Pons (tissue), 1 donor: Measurements from ENCODE around the gene NEMP2.

Source experiments
- DNase-seq: peaks from one replicate; pipeline ENCODE4 v3.0.0-alpha.2; 2016; ENCODE audit warnings: low spot score

Gene NEMP2, protein sequence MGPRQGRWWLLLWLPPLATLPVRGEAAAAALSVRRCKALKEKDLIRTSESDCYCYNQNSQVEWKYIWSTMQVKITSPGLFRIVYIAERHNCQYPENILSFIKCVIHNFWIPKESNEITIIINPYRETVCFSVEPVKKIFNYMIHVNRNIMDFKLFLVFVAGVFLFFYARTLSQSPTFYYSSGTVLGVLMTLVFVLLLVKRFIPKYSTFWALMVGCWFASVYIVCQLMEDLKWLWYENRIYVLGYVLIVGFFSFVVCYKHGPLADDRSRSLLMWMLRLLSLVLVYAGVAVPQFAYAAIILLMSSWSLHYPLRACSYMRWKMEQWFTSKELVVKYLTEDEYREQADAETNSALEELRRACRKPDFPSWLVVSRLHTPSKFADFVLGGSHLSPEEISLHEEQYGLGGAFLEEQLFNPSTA

GRCh38 chr2:190534310-190535120 lies at the start of gene NEMP2:
TSS of gene NEMP2 (minus strand) at chr2:190534722. CDS start at chr2:190534655, 67 bp downstream.
- DNase-seq, result peak; percentile 49

- no peak for DNase-seq
Observed at GRCh38 chr2:190583507-190584337, 49.2 kb upstream of the NEMP2 start.

GRCh38 chr2:190582736-190583506 lies 48.4 kb upstream of the NEMP2 start:
- DNase-seq, result peak; percentile 79

GRCh38 chr2:190582019-190582418 lies 47.5 kb upstream of the NEMP2 start:
- peak; percentile 61 for DNase-seq

- no peak for DNase-seq
Observed at GRCh38 chr2:190579915-190580846, 45.7 kb upstream of the NEMP2 start.

- DNase-seq, result peak; percentile 28
Observed at GRCh38 chr2:190579058-190579410, 44.5 kb upstream of the NEMP2 start.

DNA sequence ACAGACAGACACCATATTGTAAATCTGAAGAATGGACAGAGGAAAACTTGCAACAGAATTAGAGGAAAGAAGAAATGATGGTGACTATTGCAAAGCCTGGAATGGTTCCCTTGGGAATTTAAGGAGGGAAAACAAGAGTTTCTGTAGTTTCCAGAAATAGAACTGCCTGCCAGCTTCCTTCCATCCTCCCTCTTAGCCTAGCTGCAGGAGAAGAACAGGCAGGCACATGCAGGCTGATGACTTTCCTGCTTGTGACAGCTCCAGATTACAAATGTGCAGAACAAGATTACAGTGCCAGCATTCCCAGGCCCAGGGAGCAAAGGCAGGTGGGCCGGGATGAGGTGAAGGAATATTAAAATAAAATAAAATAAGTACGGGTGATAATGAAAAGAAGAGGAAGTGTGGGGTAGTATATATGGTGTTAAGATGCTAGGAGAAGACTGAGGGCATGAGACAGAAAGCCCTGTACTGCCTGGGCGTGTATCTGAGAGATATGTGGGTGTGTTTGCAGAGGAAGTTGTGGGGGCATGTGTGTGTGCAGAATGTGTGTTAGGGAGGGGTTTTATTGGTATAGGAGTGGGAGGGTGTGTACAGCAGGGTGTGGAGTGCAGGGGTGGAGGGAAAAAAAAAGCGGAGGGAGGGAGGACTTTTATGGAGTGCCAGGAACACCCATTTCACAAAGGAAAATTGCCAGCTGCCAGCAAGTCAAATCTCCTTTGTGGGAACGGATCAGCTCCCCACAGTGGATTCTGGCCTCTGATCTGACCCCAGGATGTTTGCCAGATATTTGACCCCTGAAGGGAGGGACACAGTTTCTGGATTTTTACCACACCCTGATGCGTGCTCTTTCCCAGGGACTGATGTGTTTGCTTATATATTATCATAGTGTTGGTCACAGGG lies 43.9 kb upstream of the NEMP2 start:
- DNase-seq, result peak; percentile 28

- DNase-seq, result no peak
Observed at GRCh38 chr2:190576573-190576972, 42.1 kb upstream of the NEMP2 start.

DNA sequence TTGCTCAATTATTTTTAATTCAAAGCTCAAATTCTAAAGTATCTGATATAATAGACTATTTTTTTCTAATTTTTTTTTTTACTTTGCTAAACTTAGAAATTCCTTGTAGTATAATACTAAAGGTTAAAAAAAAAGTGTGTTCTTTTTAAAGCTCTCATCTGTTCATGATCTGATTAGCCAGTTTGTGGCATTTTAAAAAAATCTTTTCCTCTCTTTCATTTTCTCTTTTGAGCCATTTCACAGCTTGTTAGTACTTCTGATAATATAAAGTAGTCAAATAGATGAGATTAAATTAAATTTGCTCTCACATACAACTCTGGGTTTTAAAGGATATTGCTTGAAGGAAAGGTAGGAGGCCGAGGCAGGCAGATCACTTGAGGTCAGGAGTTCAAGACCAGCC lies 40.7 kb upstream of the NEMP2 start:
- DNase-seq, result no peak

DNA sequence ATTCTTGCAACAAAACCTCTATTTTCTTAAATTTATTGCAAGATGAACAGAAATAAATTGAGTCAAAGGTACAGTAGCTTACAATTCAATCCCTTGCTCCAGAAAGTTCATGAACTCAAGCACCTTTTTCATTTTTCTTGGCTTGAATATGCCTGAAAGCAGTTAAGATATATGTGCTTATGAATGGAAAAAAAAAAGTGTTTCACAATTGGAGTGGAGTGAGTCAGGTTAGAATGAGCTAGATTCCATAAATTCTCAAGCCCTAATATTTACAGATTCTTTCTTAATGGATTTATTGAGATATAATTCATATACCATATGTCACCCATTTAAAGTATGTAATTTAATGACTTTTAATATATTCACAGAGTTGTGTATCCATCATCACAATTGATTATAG lies 39.6 kb upstream of the NEMP2 start:
- DNase-seq, result no peak

DNA sequence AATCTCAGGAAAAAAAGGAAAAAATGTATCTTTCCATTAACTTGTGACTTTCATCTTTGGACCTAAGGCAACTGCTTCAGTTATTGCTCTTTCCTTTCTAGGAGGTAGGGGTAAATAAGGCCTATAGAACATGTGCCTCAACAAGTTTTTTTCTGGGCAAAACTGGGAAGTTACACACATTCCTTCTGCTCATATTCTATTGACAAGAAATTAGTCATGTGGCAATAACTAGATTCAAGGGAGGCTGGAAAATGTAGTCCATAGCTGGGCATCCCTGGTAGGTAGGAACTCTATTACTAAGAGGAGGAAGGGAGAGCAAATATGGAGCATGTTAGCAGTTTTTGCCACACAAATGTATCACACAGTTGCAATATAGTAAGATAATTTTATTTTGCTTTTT lies 37.7 kb upstream of the NEMP2 start:
- no peak for DNase-seq

DNA sequence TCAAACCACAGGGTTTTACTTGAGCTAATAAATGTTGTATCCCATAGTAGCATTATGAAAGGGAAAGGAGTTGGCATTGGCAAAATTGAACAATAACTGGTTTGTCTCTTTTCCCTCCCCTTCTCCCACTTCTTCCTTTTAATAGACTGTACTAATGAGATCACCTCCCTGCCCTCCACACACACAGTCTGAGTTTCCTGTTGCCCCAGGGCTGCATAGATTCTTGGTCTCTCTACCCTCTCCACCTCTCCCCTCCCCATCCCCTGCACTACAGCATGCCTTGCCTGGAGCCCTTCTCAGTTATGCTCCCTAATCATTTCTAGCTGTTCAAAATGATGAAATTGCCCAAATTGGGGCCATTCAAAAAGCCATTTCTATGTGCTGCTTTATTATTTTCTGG lies 37.2 kb upstream of the NEMP2 start:
- DNase-seq, result no peak

GRCh38 chr2:190570871-190571270 lies 36.3 kb upstream of the NEMP2 start:
- no peak for DNase-seq

GRCh38 chr2:190569994-190570755 lies 35.7 kb upstream of the NEMP2 start:
- no peak for DNase-seq

DNA sequence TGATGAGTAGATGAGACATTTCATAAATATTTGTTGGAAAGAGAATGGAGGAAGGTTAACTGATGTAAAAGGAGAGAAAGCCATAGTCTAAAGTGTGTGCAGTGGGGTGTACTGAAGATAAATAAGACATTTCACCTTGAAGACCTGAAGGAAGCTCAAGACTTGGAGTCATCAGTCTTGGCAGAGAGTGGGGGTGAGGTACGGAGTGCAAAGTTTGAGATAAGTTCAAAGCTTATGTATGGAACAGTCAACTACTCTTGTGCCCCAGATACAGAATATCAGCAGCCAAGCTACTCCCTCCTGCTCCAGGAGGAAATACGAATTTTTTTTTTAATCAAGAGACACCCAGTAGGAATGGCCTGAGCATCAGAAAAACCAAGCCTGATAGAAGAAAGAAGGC lies 30.3 kb upstream of the NEMP2 start:
- no peak for DNase-seq

GRCh38 chr2:190563646-190564045 lies 29.1 kb upstream of the NEMP2 start:
- DNase-seq, result no peak

- no peak for DNase-seq
Observed at GRCh38 chr2:190563109-190563508, 28.6 kb upstream of the NEMP2 start.

DNA sequence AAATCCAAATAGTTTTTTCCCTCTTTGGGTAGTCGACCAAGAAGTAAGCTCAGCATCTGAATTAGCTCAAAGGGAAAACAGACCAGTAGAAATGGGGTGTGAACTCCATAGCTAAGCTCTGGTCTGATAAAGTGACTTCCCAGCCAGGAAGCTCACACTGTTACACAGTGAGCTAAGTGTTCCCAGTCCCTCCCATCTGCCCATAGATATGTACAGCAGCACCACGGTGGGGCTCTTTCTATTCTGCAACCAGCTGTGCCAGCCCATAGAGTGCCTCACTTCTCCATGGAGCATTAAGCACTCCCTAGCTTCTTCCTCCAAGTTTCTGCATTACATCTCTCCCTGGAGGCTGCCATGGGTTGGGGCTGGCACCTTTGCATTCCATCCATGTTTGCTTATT lies 27.6 kb upstream of the NEMP2 start:
- DNase-seq, result peak; percentile 26

DNA sequence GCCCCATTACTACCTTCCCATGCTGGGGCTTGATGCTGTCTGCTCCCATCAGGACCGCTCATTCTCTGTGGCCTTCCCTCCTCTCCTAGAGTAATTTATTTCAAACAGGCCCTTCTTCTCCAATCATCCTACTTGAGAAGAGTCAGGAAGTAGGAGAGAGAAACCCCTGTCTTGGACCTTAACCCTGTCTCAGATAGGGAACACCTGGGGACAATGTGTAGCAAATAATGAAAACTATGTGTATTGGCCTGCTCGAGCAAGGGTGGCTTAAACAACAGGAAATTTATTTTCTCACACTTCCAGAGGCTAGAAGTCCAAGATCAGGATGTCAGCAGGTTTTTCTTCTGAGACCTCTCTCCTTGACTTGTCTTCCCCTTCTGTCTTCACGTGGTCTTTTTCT lies 26.6 kb upstream of the NEMP2 start:
- no peak for DNase-seq
